Adrenal gland (tissue), 5 donors: Measurements from ENCODE around the gene NMRAL1.

Experiments used
- CTCF ChIP-seq, 6 experiments: fragments of 450-650 bp in 4 of 6; fragments of 200-600 bp in 2 of 6; sonication (generic) in 1 of 6; IDR thresholded peaks; 1 replicate in 5 of 6; 2 replicates in 1 of 6; pipeline versions ENCODE4 v1.5.1 to v1.8.0; 2016 to 2021; ENCODE audit warnings: antibody characterized with exemption in 6 of 6, mild to moderate bottlenecking in 2 of 6, moderate library complexity in 1 of 6
- POLR2A ChIP-seq, 2 donors: fragments of 450-650 bp; IDR thresholded peaks; one replicate each; pipeline ENCODE4 v1.6.1; 2017; ENCODE audit warnings: antibody characterized with exemption in 2 of 2, mild to moderate bottlenecking in 2 of 2, moderate library complexity in 1 of 2
- donor health status: DM: no; HTN: no; CAD: no.

DNA sequence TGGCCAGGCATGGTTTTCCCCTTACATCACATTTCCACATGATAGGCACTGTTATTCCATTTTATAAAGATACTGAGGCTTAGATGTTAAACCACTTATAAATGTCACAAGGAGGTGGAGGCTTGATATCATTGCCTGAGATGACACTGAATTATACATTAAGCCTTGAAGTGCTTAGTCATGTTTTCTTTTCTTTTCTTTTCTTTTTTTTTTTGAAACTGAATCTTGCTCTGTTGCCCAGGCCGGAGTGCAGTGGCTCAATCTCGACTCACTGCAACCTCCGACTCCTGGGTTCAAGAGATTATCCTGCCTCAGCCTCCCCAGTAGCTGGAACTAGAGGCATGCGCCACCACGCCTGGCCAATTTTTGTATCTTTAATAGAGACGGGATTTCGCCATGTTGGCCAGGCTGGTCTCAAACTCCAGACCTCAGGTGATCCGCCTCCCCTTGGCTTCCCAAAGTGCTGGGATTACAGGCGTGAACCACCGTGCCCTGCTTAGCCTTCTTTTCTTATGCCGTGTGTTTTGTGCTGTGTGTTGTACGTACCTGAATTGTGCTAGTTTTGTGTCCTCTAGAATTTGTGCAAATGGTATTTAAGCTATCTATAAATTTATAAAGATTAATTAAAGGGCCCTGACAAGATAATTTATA lies 47.6 kb downstream of the NMRAL1 start:
- TF ChIP-seq CTCF (IDR thresholded peaks at IDR 0.05) (no peak), POLR2A (IDR thresholded peaks at IDR 0.05) (peak in 1 of 2 donors; percentile 13)
